Kidney (tissue), 14 donors: ENCODE results near the gene PPT1. TPM values are rescaled to one million over a fixed set of nuclear protein-coding genes. Genes with fewer than 3 reads are reported as not detected.

Source experiments
- DNase-seq, 5 donors: peaks; one replicate each; pipeline ENCODE4 v3.0.0-alpha.2; 2013 to 2020
- FAIRE-seq: peaks from 2 replicates; lab custom pipeline; 2012; peaks lifted over from hg19 to GRCh38; lab: Jason Lieb, UNC
- H3K27ac ChIP-seq, 2 donors: one replicate each; pipeline ENCODE4 v1.7.0; 2013; ENCODE audit warnings: low read depth in 2 of 2, low read length in 2 of 2, inconsistent platforms in 1 of 2
- H3K27me3 ChIP-seq: one replicate; pipeline ENCODE4 v1.7.1; 2013; ENCODE audit warnings: low read length, inconsistent platforms; ENCODE audit not compliant: control insufficient read depth, insufficient read depth
- H3K36me3 ChIP-seq, 3 donors: one replicate each; pipeline versions ENCODE4 v1.7.0 to v1.7.1; 2013; ENCODE audit warnings: low read length in 3 of 3, control low read depth in 1 of 3, inconsistent platforms in 1 of 3; ENCODE audit not compliant: insufficient read depth in 3 of 3, control insufficient read depth in 2 of 3
- H3K4me1 ChIP-seq, 3 donors: one replicate each; pipeline versions ENCODE4 v1.7.0 to v1.7.1; 2013; ENCODE audit warnings: low read length in 3 of 3, inconsistent platforms in 1 of 3, low read depth in 1 of 3; ENCODE audit not compliant: control insufficient read depth in 2 of 3, insufficient read depth in 2 of 3
- H3K4me3 ChIP-seq, 3 donors: one replicate each; pipeline versions ENCODE4 v1.7.0 to v1.8.1; 2013; ENCODE audit warnings: low read length in 3 of 3, control low read depth in 1 of 3, inconsistent platforms in 1 of 3
- H3K9ac ChIP-seq, 3 donors: one replicate each; pipeline versions ENCODE4 v1.7.0 to v1.7.1; 2013; ENCODE audit warnings: low read length in 3 of 3, control low read depth in 1 of 3, inconsistent platforms in 1 of 3
- H3K9me3 ChIP-seq, 3 donors: one replicate each; pipeline versions ENCODE4 v1.7.0 to v1.7.1; 2013; ENCODE audit warnings: low read length in 3 of 3, control low read depth in 1 of 3, inconsistent platforms in 1 of 3; ENCODE audit not compliant: control insufficient read depth in 2 of 3, insufficient read depth in 1 of 3
- CTCF ChIP-seq: IDR thresholded peaks from 3 replicates; pipeline ENCODE4 v1.5.1; 2012; ENCODE audit warnings: mild to moderate bottlenecking, moderate library complexity, borderline replicate concordance; ENCODE audit not compliant: insufficient read depth; ENCODE audit errors: extremely low read depth
- intact Hi-C: fragments of 100-400 bp; cut with DNase I; formaldehyde crosslinking; loops from one replicate; pipeline ENCODE4 v1.11.1; 2022
- polyA plus RNA-seq: library from polyadenylated mRNA; stranded (reverse); fragments of 350-450 nt; fragmentation: Illumina TruSeq; extraction: RNeasy Lipid Tissue Mini Kit (QIAGEN cat#74804); gene quantifications from one replicate; pipeline ENCODE4 v1.2.3, GENCODE V29; 2014; ENCODE audit warnings: low read depth, low replicate concordance; ENCODE audit not compliant: insufficient read depth
- total RNA-seq: library from RNA; stranded (reverse); fragmentation: NEBNext Ultra II Directional; extraction: Animal tissue kit (Norgen Biotek cat#: 25700); gene quantifications from one replicate; pipeline ENCODE4 v1.2.1, GENCODE V29; 2021
- donor health status: control.
- donor health status: control.
- donor health status: control.
- donor health status: control.
- donor health status: control.
- donor health status: DM: yes; HTN: yes; CAD: no.
- donor health status: Normal renal cell carcinoma (clear cell type).

The PPT1 gene
- total and polyA plus RNA-seq, 2 donors from 2014 or later, result 95.5 to 110 TPM

GRCh38 chr1:40027647-40028046 is 69.4 kb downstream of the PPT1 start:
- no peaks in the 10 kb centered on the region for H3K4me1 ChIP-seq
- H3K9me3 ChIP-seq, result peaks cover 0 to 10% (median 0%) of the 10 kb centered on the region in 3 donors
- FAIRE-seq (no peak), DNase-seq (no peak)
- H3K9ac ChIP-seq, result no peak overlapping the region
- intact Hi-C loops, result no loop called here
- no peak overlapping the region for H3K4me3 ChIP-seq
- TF ChIP-seq CTCF, result no peak
- no peak overlapping the region for H3K27ac ChIP-seq
- H3K36me3 ChIP-seq, result no peaks in the 10 kb centered on the region
- H3K27me3 ChIP-seq, result no peaks in the 10 kb centered on the region

GRCh38 chr1:40024671-40025070 is 72.4 kb downstream of the PPT1 start:
- DNase-seq (no peak), FAIRE-seq (no peak)
- Histone ChIP-seq H3K27me3 (no peaks in the 10 kb centered on the region), H3K9me3 (peaks cover 0 to 10% (median 0%) of the 10 kb centered on the region in 3 donors), H3K4me3 (no peak overlapping the region), H3K9ac (no peak overlapping the region), H3K4me1 (no peaks in the 10 kb centered on the region), H3K27ac (no peak overlapping the region), H3K36me3 (no peaks in the 10 kb centered on the region)
- no peak for TF ChIP-seq CTCF
- intact Hi-C loops, result no loop called here

GRCh38 chr1:40023379-40023944 is 73.6 kb downstream of the PPT1 start:
- intact Hi-C loops, result no loop called here
- no peak for FAIRE-seq
- TF ChIP-seq CTCF, result no peak
- no peak overlapping the region for H3K9ac ChIP-seq
- H3K36me3 ChIP-seq, result no peaks in the 10 kb centered on the region
- H3K27me3 ChIP-seq, result no peaks in the 10 kb centered on the region
- peaks cover 0 to 10% (median 0%) of the 10 kb centered on the region in 3 donors for H3K9me3 ChIP-seq
- no peak overlapping the region for H3K27ac ChIP-seq
- DNase-seq, result no peak
- H3K4me1 ChIP-seq, result no peaks in the 10 kb centered on the region
- H3K4me3 ChIP-seq, result no peak overlapping the region

Other genes starting within 250 kb of the PPT1 start
- gene TRIT1, start 213.7 kb downstream of the PPT1 start, total RNA-seq, result 24.0 TPM
- gene TRIT1, start 213.7 kb downstream of the PPT1 start, polyA plus RNA-seq, result 14.5 TPM
- gene MYCL, start 195.3 kb downstream of the PPT1 start, total RNA-seq, result 4.2 TPM
- gene MYCL, start 195.3 kb downstream of the PPT1 start, polyA plus RNA-seq, result 1.7 TPM
- 10.5 TPM for gene MFSD2A, start 142.1 kb downstream of the PPT1 start, total RNA-seq
- gene MFSD2A, start 142.1 kb downstream of the PPT1 start, polyA plus RNA-seq, result 10.0 TPM
- 328 TPM for gene CAP1, start 56.5 kb downstream of the PPT1 start, total RNA-seq
- gene CAP1, start 56.5 kb downstream of the PPT1 start, polyA plus RNA-seq, result 128 TPM
- gene RLF, start 64.1 kb upstream of the PPT1 start, total RNA-seq, result 15.8 TPM
- gene RLF, start 64.1 kb upstream of the PPT1 start, polyA plus RNA-seq, result 3.5 TPM
- not detected for gene TMCO2, start 150.7 kb upstream of the PPT1 start, total RNA-seq
- not detected for gene TMCO2, start 150.7 kb upstream of the PPT1 start, polyA plus RNA-seq
- gene ZMPSTE24, start 161.0 kb upstream of the PPT1 start, total RNA-seq, result 42.6 TPM
- 31.2 TPM for gene ZMPSTE24, start 161.0 kb upstream of the PPT1 start, polyA plus RNA-seq
- gene COL9A2, start 220.0 kb upstream of the PPT1 start, total RNA-seq, result 13.8 TPM
- gene COL9A2, start 220.0 kb upstream of the PPT1 start, polyA plus RNA-seq, result 16.6 TPM